Upper lobe of left lung (tissue), 6 donors: ENCODE results near the gene NSD2. TPM values are rescaled to one million over a fixed set of nuclear protein-coding genes. Genes with fewer than 3 reads are reported as not detected.
"Not testable (repeated sequence)": the region's sequence is repeated elsewhere in the genome, so short reads cannot be mapped to it uniquely, and the experiment has no call there.

ENCODE experiments used
- ATAC-seq, 2 donors: fragments of 200-7000 bp; cut with Tn5 transposase; one replicate each; pipeline ENCODE4 v1.9.1; 2022; ENCODE audit warnings: mild to moderate bottlenecking in 2 of 2, moderate library complexity in 2 of 2; ENCODE audit not compliant: low FRiP score in 2 of 2
- DNase-seq, 2 donors: peaks; one replicate each; pipeline ENCODE4 v3.0.0-alpha.2; 2019 to 2020
- H3K27ac ChIP-seq, 4 donors: fragments of 200-600 bp; sonication (generic); one replicate each; pipeline ENCODE4 v1.5.1; 2016 to 2019
- H3K27me3 ChIP-seq, 4 donors: fragments of 200-600 bp; sonication (generic); one replicate each; pipeline ENCODE4 v1.5.1; 2017 to 2019
- H3K36me3 ChIP-seq, 4 donors: fragments of 200-600 bp; sonication (generic); one replicate each; pipeline ENCODE4 v1.5.1; 2016 to 2019
- H3K4me1 ChIP-seq, 4 donors: fragments of 200-600 bp; sonication (generic); one replicate each; pipeline ENCODE4 v1.5.1; 2018 to 2019
- H3K4me3 ChIP-seq, 4 donors: fragments of 200-600 bp; sonication (generic); one replicate each; pipeline ENCODE4 v1.5.1; 2017 to 2019; ENCODE audit warnings: mild to moderate bottlenecking in 2 of 4, moderate library complexity in 1 of 4
- H3K9me3 ChIP-seq, 4 donors: fragments of 200-600 bp; sonication (generic); one replicate each; pipeline ENCODE4 v1.5.1; 2018 to 2019
- CTCF ChIP-seq, 6 experiments: fragments of 450-650 bp in 4 of 6; fragments of 200-600 bp in 2 of 6; sonication (generic) in 2 of 6; IDR thresholded peaks; one replicate each; pipeline ENCODE4 v1.5.1; 2016 to 2019; ENCODE audit warnings: antibody characterized with exemption in 6 of 6
- EP300 ChIP-seq, 4 donors: sonication (generic); formaldehyde crosslinking; IDR thresholded peaks; one replicate each; pipeline ENCODE4 v1.5.1; 2017; ENCODE audit warnings: antibody characterized with exemption in 4 of 4, control low read depth in 2 of 4
- POLR2A ChIP-seq, 4 donors: fragments of 450-650 bp; IDR thresholded peaks; one replicate each; pipeline ENCODE4 v1.5.1; 2016 to 2017; ENCODE audit warnings: antibody characterized with exemption in 4 of 4, mild to moderate bottlenecking in 2 of 4
- POLR2AphosphoS5 ChIP-seq, 2 donors: sonication (generic); formaldehyde crosslinking; IDR thresholded peaks; one replicate each; pipeline ENCODE4 v1.5.1; 2017; ENCODE audit warnings: antibody characterized with exemption in 2 of 2
- WGBS, 2 donors: methylation state at CpG; one replicate each; pipeline ENCODE4 v1.1.5; 2017 to 2018; 5-methylcytosine and 5-hydroxymethylcytosine counted together
- total RNA-seq, 6 donors: library from RNA; depleted of rRNA in 4 of 6; stranded (reverse); fragments of >200 nt in 4 of 6; gene quantifications; one replicate each; pipeline versions ENCODE4 v1.1.0 to v1.2.1, GENCODE V29; 2016 to 2021
- donor health status: DM: no; HTN: no; CAD: no; lungs with moderate emphysema.
- donor health status: DM: no; HTN: yes; CAD: no; lungs with severe emphysema.

The NSD2 gene
- total RNA-seq, 6 donors from 2014 or later: 35.7 to 164 (median 53.1) TPM

DNA sequence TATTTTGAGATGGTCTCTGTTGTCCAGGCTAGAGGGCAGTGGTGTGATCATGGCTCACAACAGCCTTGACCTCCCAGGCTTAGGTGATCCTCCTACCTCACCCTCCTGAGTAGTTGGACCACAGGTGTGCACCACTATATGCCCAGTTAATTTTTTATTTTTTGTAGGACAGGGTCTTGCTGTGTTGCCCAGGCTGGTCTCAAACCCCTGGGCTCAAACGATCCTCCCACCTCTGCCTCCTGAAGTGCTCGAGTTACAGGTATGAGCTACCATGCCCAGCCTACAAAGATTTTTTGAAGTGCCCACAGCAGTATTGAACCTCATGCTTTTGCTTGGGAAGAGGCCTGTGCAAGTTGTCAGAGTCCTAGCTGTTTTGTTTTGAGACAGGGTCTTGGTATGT lies 31.1 kb downstream of the NSD2 start:
- TF ChIP-seq POLR2AphosphoS5 (IDR thresholded peaks at IDR 0.05) (no peak), CTCF (IDR thresholded peaks at IDR 0.05) (no peak), EP300 (IDR thresholded peaks at IDR 0.05) (no peak), POLR2A (IDR thresholded peaks at IDR 0.05) (no peak)
- Histone ChIP-seq H3K36me3 (peaks cover 0 to 54% (median 21%) of the 10 kb centered on the region in 4 donors), H3K4me3 (no peak overlapping the region), H3K27me3 (no peaks in the 10 kb centered on the region), H3K4me1 (peaks cover 0 to 15% (median 6%) of the 10 kb centered on the region in 4 donors), H3K9me3 (no peaks in the 10 kb centered on the region), H3K27ac (no peak overlapping the region)
- 78 to 94% methylated on average over 2 of the region's 2 CpGs for WGBS, 2 donors
- DNase-seq (no peak), ATAC-seq (no peak)

GRCh38 chr4:1903035-1903434 lies 31.8 kb downstream of the NSD2 start:
- no peaks in the 10 kb centered on the region for H3K27me3 ChIP-seq
- no peak for DNase-seq
- no peak overlapping the region for H3K27ac ChIP-seq
- TF ChIP-seq POLR2AphosphoS5 (IDR thresholded peaks at IDR 0.05) (no peak), EP300 (IDR thresholded peaks at IDR 0.05) (no peak)
- H3K4me3 ChIP-seq: no peak overlapping the region
- 95 to 100% methylated on average over 1 of the region's 1 CpG for WGBS, 2 donors
- peaks cover 0 to 54% (median 21%) of the 10 kb centered on the region in 4 donors for H3K36me3 ChIP-seq
- ATAC-seq: no peak
- peaks cover 0 to 15% (median 6%) of the 10 kb centered on the region in 4 donors for H3K4me1 ChIP-seq
- H3K9me3 ChIP-seq: no peaks in the 10 kb centered on the region

DNA sequence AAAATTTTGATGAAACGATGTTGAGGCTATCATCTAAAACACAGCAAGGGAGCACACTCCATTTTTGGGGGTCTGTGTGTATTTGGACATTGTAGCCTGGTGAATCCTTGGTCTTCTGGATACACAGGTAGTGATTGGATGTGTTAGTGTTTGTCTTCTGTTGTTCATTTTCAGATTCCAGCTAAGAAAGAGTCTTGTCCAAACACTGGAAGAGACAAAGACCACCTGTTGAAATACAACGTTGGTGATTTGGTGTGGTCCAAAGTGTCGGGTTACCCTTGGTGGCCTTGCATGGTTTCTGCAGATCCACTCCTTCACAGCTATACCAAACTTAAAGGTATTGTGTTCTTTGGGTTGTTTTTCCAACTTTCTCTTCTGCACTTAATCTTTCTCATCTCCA lies 32.8 kb downstream of the NSD2 start:
- H3K4me3 ChIP-seq: no peak overlapping the region
- H3K27me3 ChIP-seq: no peaks in the 10 kb centered on the region
- no peak for ATAC-seq
- TF ChIP-seq POLR2AphosphoS5 (IDR thresholded peaks at IDR 0.05) (no peak), POLR2A (IDR thresholded peaks at IDR 0.05) (no peak), EP300 (IDR thresholded peaks at IDR 0.05) (no peak), CTCF (IDR thresholded peaks at IDR 0.05) (no peak)
- WGBS, 2 donors: 74 to 79% methylated on average over 3 of the region's 3 CpGs
- peaks cover 0 to 11% (median 6%) of the 10 kb centered on the region in 4 donors for H3K4me1 ChIP-seq
- H3K36me3 ChIP-seq: peaks cover 0 to 54% (median 21%) of the 10 kb centered on the region in 4 donors
- DNase-seq: no peak
- no peaks in the 10 kb centered on the region for H3K9me3 ChIP-seq
- no peak overlapping the region for H3K27ac ChIP-seq

DNA sequence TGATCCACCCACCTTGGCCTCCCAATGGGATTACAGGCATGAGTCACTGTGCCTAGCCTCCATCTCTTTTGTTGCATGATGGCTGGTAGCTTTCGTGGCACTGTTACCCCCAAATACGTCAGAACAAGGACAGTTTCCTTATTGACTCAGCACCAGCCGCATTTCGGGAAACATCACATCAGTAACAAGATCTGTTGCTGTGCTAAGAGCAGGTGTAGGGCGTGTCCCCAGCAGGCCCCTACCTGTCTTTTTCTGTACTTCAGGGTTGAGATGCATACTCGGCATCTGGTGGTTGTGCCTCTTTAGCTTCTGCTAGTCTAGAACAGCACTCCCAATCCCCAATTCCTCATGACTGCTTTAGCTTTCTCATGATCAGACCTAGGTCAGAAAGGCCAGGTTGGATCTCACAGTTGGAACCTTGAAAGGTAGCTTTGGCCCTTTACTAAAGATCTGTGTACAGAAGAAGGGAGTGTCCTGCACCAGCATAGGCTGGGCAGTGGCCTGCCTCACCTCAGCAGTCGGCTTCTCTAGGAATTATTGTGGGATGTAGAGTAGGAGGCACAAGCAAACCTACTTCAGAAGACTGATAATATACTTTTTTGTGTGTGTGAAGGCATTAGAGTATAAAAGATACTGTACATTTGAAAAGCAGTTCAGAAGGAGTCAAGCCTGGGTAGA lies 36.8 kb downstream of the NSD2 start:
- TF ChIP-seq EP300 (IDR thresholded peaks at IDR 0.05) (no peak), POLR2AphosphoS5 (IDR thresholded peaks at IDR 0.05) (no peak), CTCF (IDR thresholded peaks at IDR 0.05) (no peak), POLR2A (IDR thresholded peaks at IDR 0.05) (no peak)
- ATAC-seq: no peak
- no peak overlapping the region for H3K4me3 ChIP-seq
- DNase-seq: no peak
- WGBS, 2 donors: 85 to 97% methylated on average over 7 of the region's 7 CpGs
- H3K4me1 ChIP-seq: no peaks in the 10 kb centered on the region
- H3K27ac ChIP-seq: no peak overlapping the region
- H3K27me3 ChIP-seq: no peaks in the 10 kb centered on the region
- H3K9me3 ChIP-seq: no peaks in the 10 kb centered on the region
- H3K36me3 ChIP-seq: peaks cover 0 to 40% (median 8%) of the 10 kb centered on the region in 4 donors

- WGBS, 2 donors: 94 to 97% methylated on average over 11 of the region's 11 CpGs
- peaks cover 0 to 38% (median 9%) of the 10 kb centered on the region in 4 donors for H3K36me3 ChIP-seq
Measured at GRCh38 chr4:1909696-1910095, 38.5 kb downstream of the NSD2 start.

DNA sequence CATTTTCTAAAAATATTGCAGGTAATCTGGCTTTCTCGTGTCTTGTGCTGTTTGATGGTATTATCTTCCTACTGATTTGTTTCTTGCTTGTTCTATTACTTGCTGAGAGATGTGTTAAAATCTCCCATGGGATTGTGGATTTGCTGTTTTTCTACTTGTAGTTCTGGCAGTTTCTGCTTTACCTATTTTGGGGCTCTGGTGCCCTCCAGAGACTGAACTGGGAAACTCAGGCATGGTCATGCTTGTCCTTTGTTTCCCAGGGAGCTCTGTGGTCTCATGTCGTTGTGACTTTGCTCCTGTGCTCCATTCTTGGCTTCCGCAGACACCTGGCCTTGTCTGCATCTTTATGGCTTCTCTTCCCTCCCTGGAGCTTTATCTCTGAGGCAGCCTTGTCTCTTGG lies 39.5 kb downstream of the NSD2 start:
- WGBS, 2 donors: 59 to 60% methylated on average over 3 of the region's 3 CpGs

More at GRCh38 chr4:1909696-1910095, 38.5 kb downstream of the NSD2 start:
- H3K27ac ChIP-seq, H3K4me1 ChIP-seq, H3K4me3 ChIP-seq, H3K27me3 ChIP-seq, DNase-seq, H3K9me3 ChIP-seq, ATAC-seq: not testable (repeated sequence)

DNA sequence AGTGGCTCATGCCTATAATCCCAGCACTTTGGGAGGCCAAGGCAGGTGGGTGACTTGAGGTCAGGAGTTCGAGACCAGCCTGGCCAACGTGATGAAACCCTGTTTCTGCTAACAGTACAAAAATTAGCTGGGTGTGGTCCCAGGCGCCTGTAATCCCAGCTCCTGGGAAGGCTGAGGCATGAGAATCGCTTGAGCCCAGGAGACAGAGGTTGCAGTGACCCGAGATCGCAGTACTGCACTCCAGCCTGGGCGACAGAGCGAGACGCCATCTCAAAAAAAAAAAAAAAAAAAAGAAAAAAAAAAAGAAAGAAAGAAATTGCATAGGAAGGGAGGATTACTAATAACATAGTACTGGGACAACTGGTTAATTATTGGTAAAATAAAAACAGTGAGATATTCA lies 40.1 kb downstream of the NSD2 start:
- whole genome bisulfite sequencing, 2 donors: 89 to 95% methylated on average over 7 to 9 of the region's 9 CpGs
- DNase-seq, H3K4me1 ChIP-seq, H3K9me3 ChIP-seq, H3K27me3 ChIP-seq, H3K4me3 ChIP-seq, H3K27ac ChIP-seq, ATAC-seq: not testable (repeated sequence)
- H3K36me3 ChIP-seq: peaks cover 0 to 25% (median 5%) of the 10 kb centered on the region in 4 donors

More for the DNA sequence above, 39.5 kb downstream of the NSD2 start:
- Histone ChIP-seq H3K4me1 (no peaks in the 10 kb centered on the region), H3K36me3 (peaks cover 0 to 28% (median 3%) of the 10 kb centered on the region in 4 donors), H3K9me3 (no peaks in the 10 kb centered on the region), H3K27me3 (no peaks in the 10 kb centered on the region), H3K4me3 (no peak overlapping the region), H3K27ac (no peak overlapping the region)
- TF ChIP-seq CTCF (IDR thresholded peaks at IDR 0.05) (peak in 4 of 6 experiments; percentile 26 to 42 (median 36)), EP300 (IDR thresholded peaks at IDR 0.05) (no peak)
- DNase-seq: no peak
- no peak for ATAC-seq
